ENCODE measurements around the gene OST4. TPM values are rescaled to one million over a fixed set of nuclear protein-coding genes. Genes with fewer than 3 reads are reported as not detected.

Gene OST4
- total and polyA plus RNA-seq, 10 of the 15 experiments (the other 5 are each of a cell fraction or from before 2014, with no cell fraction given), result 270 to 1,543 (median 523) TPM

- H3K4me1 ChIP-seq (ENCODE audit: control insufficient read depth, insufficient read depth, low read length), result peaks cover 47% of the 10 kb centered on the region
- in situ Hi-C loops (cut with MboI), result no loop called here
- FAIRE-seq (no peak), ATAC-seq (no peak), DNase-seq (ENCODE audit: low read depth, low spot score) (no peak)
- no peaks in the 10 kb centered on the region for H3K27me3 ChIP-seq (replicated peaks in 1 of 2; ENCODE audit: control insufficient read depth in 2 of 2, insufficient read depth in 2 of 2, low read length in 1 of 2)
- H3K9ac ChIP-seq (ENCODE audit: control insufficient read depth, insufficient read depth, low read length), result no peak overlapping the region
- no peaks in the 10 kb centered on the region for H4K20me1 ChIP-seq (ENCODE audit: control insufficient read depth, insufficient read depth)
- H2AFZ ChIP-seq (ENCODE audit: control insufficient read depth, low read depth, low read length), result no peak overlapping the region
- WGBS (ENCODE audit: insufficient coverage, insufficient replicate concordance, low lambda C conversion rate, missing lambda C conversion rate), result 90% methylated on average over 17 of the region's 17 CpGs
- BruUV-seq (replicated peaks), result no TSS peak
- peaks cover 19% of the 10 kb centered on the region for H3K79me2 ChIP-seq (ENCODE audit: control insufficient read depth, insufficient read depth, low read length)
- peaks cover 39 to 49% of the 10 kb centered on the region in 2 experiments for H3K36me3 ChIP-seq (ENCODE audit: control insufficient read depth in 2 of 2, insufficient read depth in 2 of 2, low read length in 1 of 2)
- no peak overlapping the region for H3K27ac ChIP-seq (ENCODE audit: control insufficient read depth, insufficient read depth)
- no peaks in the 10 kb centered on the region for H3K9me3 ChIP-seq (replicated peaks; ENCODE audit: control insufficient read depth, insufficient read depth, low read length)
- SMC1A ChIA-PET (ENCODE audit: uncharacterized antibody, unreplicated experiment), result interaction anchor here (1.4 kb wide), 1 partner anchor 21 kb away, joined by 5 read pairs; no protein-coding TSS in a partner anchor
- TF ChIP-seq POLR2A (IDR thresholded peaks at IDR 0.05; ENCODE audit: low read depth, low read length) (peak; percentile 9; the same call in 1 of the 2 replicates), TBL1XR1 (IDR thresholded peaks at IDR 0.05; ENCODE audit: low read depth, low read length) (no peak), SMC3 (IDR thresholded peaks at IDR 0.05; ENCODE audit: borderline replicate concordance, low read length) (no peak), FOXM1 (IDR thresholded peaks at IDR 0.05; ENCODE audit: low read depth, low read length) (no peak), ASH2L (IDR thresholded peaks at IDR 0.05; ENCODE audit: borderline replicate concordance, low read depth) (no peak), SMARCA5 (IDR thresholded peaks at IDR 0.05) (no peak)
- POLR2A ChIA-PET, result interaction anchor here (1.7 to 3.9 kb wide), 2 partner anchors 11 to 13 kb away, joined by 3 to 34 read pairs; partner anchors contain the start of gene AGBL5
- CTCF ChIA-PET, result interaction anchor here (1.8 to 5.2 kb wide), 2 partner anchors 11 to 42 kb away, joined by 6 to 26 read pairs; partner anchors contain the start of gene AGBL5
- RAD21 ChIA-PET (ENCODE audit: unreplicated experiment), result interaction anchor here (1.4 to 4.1 kb wide), 2 partner anchors 12 to 77 kb away, joined by 3 to 31 read pairs; partner anchors contain the start of gene AGBL5
- H3K4me3 ChIP-seq, result no peak overlapping the region
- H3K4me2 ChIP-seq (ENCODE audit: control insufficient read depth, insufficient read depth), result no peak overlapping the region
- intact Hi-C loops (cut with micrococcal nuclease; ENCODE audit: unreplicated experiment), result no loop called here
Observed at GRCh38 chr2:27038631-27039339, 32.7 kb downstream of the OST4 start.

GRCh38 chr2:27038012-27038411, 33.4 kb downstream of the OST4 start:
- ChIA-PET CTCF (interaction anchor here (5.2 kb wide), 1 partner anchor 12 kb away, joined by 26 read pairs; the partner anchor contains the start of gene AGBL5), SMC1A (ENCODE audit: uncharacterized antibody, unreplicated experiment) (interaction anchor here (1.4 kb wide), 1 partner anchor 22 kb away, joined by 5 read pairs; no protein-coding TSS in a partner anchor), RAD21 (ENCODE audit: unreplicated experiment) (interaction anchor here (1.4 kb wide), 1 partner anchor 76 kb away, joined by 3 read pairs; no protein-coding TSS in a partner anchor), POLR2A (interaction anchor here (0.6 to 5.3 kb wide), 2 partner anchors 12 to 45 kb away, joined by 3 to 45 read pairs; partner anchors contain the start of gene AGBL5)
- Histone ChIP-seq H3K4me3 (no peak overlapping the region), H3K27me3 (replicated peaks in 1 of 2; ENCODE audit: control insufficient read depth in 2 of 2, insufficient read depth in 2 of 2, low read length in 1 of 2) (no peaks in the 10 kb centered on the region), H3K9me3 (replicated peaks; ENCODE audit: control insufficient read depth, insufficient read depth, low read length) (no peaks in the 10 kb centered on the region), H2AFZ (ENCODE audit: control insufficient read depth, low read depth, low read length) (no peak overlapping the region), H3K36me3 (ENCODE audit: control insufficient read depth in 2 of 2, insufficient read depth in 2 of 2, low read length in 1 of 2) (peaks cover 39 to 49% of the 10 kb centered on the region in 2 experiments), H3K9ac (ENCODE audit: control insufficient read depth, insufficient read depth, low read length) (no peak overlapping the region), H3K79me2 (ENCODE audit: control insufficient read depth, insufficient read depth, low read length) (peaks cover 27% of the 10 kb centered on the region), H3K4me2 (ENCODE audit: control insufficient read depth, insufficient read depth) (no peak overlapping the region), H3K27ac (ENCODE audit: control insufficient read depth, insufficient read depth) (no peak overlapping the region), H3K4me1 (ENCODE audit: control insufficient read depth, insufficient read depth, low read length) (peaks cover 47% of the 10 kb centered on the region), H4K20me1 (ENCODE audit: control insufficient read depth, insufficient read depth) (no peaks in the 10 kb centered on the region)
- DNase-seq (ENCODE audit: low read depth, low spot score) (no peak), FAIRE-seq (no peak), ATAC-seq (no peak)
- in situ Hi-C loops (cut with MboI), result no loop called here
- no TSS peak for BruUV-seq (replicated peaks)
- WGBS (ENCODE audit: insufficient coverage, insufficient replicate concordance, low lambda C conversion rate, missing lambda C conversion rate), result 91% methylated on average over 6 of the region's 6 CpGs
- intact Hi-C loops (cut with micrococcal nuclease; ENCODE audit: unreplicated experiment), result no loop called here
- no peak for TF ChIP-seq STAT3 (IDR thresholded peaks at IDR 0.05; ENCODE audit: low read depth, low read length)
- no peak for TF ChIP-seq USF2 (IDR thresholded peaks at IDR 0.05; ENCODE audit: borderline replicate concordance, low read depth, low read length)
- TF ChIP-seq BCL3 (IDR thresholded peaks at IDR 0.05; ENCODE audit: borderline replicate concordance, insufficient read depth, low read depth, low read length, poor library complexity, severe bottlenecking), result no peak
- no peak for TF ChIP-seq NR2C1 (IDR thresholded peaks at IDR 0.05)
- TF ChIP-seq MEF2A (IDR thresholded peaks at IDR 0.05; ENCODE audit: insufficient read depth, low read depth, low read length), result no peak
